NCI-H69 (cell line): ENCODE measurements around the gene PRKG1.
"Not testable (repeated sequence)": the region's sequence is repeated elsewhere in the genome, so short reads cannot be mapped to it uniquely, and the experiment has no call there.

Source experiments
- DNase-seq: peaks from one replicate; lab custom pipeline; 2025; lab: John Stamatoyannopoulos, UW

Gene PRKG1

DNA sequence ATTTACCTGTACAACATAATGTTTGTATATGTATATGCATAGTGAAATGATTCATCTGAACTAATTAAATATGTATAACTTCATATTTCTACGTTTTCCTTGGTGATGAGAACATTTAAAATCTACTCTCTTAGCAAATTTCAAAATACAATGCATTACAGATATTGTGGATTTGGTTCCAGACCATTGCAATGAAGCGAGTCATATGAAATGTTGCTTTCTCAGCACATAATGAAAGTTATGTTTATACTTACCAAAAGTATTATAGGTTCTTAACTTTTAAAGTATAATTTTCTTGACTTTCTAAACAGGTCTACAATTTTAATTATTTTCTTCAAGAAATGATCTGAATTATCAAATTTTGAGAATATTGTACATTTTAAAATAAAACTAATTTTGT lies 435.9 kb downstream of the PRKG1 start:
- DNase-seq, result no peak

DNA sequence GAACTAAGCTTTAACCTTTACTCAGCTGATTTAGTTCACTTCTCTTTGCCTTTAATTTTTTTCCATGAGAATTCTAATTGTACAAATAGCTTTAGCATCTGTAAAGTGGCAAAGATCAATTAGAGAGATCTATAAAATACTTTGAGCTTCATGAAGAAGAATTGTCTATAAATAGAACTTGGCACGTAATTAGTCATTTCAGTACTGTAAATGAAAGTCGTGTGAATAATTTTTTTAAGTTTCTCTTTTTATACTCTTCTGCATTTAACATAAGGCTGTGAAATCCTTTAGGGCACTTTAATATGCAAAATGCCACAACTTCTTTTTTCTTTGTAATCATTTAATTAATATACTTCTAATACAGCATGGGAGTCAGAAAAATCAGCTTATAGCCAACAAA lies 447.3 kb downstream of the PRKG1 start:
- DNase-seq, result no peak

DNA sequence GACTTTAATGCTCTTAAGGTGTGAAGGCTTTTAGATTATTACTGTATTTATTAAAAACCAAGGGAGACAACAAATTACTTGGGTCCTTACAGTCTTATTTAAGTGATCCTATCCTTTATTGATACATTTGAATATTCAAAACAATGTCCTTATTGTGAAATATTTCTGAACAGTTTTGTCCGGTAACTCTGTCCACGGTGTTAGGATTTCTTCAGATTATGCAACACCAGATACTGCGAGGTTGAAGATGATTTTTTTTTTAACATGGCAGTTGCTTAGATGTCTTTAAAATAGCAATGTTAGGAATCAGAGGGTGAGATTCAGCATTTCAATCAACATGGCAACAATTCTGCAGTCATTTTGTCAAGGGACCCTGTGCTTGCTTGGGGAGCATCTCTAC lies 448.6 kb downstream of the PRKG1 start:
- DNase-seq, result no peak

DNA sequence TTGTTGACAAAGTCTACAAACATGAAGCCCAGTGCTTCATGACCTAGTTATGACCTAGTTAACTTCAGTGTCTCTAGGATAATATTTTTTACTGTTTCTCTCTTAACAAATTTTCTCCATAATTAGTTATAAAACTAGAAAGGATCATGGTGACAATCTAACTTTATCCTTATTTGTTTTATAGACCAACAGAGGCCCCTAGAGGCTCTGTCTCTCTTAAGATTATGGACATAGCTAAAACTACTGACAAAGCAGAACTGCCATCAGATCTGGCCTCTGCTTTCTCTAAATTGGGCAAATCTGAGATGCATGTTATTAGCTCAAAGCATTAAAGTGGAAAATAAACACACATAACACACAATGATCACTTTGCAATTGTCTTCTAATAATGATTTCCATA lies 449.2 kb downstream of the PRKG1 start:
- DNase-seq, result no peak

DNA sequence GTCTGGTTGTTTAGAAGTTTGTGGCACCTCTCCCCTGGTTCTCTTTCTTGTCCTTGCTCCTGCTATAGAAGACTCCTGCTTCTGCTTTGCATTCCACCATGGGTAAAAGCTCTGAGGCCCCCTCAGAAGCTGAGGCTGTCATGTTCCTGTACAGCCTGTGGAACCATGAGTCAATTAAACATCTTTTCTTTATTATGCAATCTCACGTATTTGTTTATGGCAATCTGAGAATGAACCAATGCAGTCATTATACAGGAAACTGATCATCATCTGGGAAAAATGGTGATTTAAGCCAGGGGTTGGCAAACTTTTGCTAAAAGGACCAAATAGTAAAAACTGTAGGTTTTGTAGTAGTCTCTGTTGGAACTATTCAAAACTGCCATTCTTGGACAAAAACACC lies 449.8 kb downstream of the PRKG1 start:
- no peak for DNase-seq

DNA sequence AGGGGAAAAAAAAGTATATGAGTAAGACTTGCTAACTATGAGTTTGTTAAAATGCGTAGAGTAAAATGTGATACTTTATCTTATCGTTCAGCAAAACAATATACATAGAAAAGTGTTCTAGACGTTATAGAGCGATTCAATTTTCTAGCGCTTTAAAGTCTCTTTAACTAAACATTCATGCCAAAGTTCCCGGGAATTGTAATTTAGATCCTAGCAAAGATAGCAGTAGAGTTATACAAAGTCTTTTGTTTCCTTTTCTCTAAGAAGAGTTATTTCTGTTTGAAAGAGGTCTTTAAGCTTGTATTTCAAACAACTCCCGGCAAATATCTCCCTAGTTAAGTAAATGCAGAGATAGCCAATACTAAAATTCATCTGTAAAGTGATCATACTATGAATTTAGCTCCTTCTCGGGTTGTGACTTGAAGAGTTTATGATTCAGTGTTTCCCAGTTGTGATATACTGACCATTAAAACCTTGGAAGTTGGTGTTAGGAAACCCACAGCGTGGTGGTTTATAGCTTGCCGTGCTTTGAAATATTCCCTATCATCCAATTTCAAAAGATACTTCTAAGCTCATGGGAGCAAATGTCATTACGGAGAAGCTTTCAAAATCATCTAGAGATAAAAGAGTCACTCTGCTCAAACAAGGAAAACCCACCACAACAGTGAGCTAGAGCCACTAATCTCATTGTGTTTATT lies 453.4 kb downstream of the PRKG1 start:
- no peak for DNase-seq

DNA sequence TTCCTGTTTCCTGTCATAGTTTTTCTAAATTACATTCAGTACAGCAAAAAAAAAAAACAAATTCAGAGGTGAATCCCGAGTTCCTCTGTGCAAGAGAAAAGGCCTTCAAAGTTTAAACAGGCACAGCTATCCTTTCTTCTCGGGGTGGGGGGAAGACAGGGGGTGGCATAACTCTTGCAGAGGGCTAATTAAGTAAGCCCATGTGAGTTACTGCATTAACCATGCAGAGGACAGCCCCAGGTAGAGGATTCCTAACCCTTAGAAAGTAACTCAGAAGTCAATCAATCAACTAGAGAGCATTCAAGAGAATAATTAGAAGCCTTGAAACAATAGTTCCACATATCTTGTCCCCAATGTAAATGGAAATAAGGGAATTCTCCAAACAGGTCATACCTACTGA lies 454.2 kb downstream of the PRKG1 start:
- DNase-seq, result no peak

DNA sequence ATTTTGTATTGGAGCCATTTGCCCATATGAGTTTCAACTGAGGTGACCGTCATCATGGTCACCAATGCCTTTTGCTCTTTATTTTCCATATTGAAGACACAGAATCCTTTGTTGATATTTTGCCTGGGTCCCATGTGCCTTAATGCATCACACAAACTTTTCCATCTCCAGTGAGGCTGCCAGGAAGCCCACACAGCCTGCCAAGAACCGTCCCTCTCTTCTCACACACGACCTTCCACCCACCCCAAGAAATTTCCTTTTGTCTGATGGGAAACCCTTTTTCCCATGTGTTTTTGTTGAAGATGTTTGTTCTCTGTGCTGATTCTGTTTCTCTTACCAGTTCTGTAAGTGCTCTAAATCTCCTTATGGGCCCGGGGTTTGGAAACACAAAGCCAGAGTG lies 456.3 kb downstream of the PRKG1 start:
- no peak for DNase-seq

DNA sequence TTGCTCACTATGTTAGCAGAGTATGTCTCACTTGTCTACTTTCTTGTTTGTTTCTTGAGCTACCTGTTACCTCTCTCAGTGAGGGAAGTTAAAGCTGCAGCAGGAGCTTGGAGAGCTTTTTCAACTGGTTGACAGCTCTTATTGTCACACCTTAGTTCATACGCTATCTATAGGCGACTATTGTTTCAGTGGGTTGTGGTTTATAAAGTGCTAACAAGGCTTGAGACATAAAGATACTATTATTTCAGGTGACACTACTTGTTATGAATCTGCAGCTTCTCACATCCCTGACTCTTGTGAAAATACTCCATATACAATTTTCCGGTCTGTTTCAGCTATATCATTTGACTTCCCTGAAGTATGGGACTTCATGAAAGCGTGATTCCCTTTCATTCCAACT lies 457.8 kb downstream of the PRKG1 start:
- DNase-seq, result no peak

DNA sequence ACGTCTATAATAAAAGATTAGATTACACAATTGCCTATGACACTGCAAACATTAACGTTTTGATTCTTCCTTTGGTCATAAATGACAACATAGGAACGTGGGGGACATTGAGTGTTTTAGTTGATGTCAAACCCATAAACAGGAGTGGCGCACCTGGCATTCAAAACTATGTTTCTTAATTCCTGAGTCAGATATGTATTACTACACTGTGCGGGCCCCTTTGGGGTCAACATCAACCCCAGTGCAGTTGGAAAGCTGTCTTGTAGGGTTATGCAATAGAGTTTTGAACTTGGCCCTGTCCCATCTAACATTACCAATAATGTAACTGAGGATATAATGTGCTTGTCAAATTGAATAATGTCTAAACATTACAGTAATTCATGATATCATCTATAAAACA lies 468.6 kb downstream of the PRKG1 start:
- no peak for DNase-seq

DNA sequence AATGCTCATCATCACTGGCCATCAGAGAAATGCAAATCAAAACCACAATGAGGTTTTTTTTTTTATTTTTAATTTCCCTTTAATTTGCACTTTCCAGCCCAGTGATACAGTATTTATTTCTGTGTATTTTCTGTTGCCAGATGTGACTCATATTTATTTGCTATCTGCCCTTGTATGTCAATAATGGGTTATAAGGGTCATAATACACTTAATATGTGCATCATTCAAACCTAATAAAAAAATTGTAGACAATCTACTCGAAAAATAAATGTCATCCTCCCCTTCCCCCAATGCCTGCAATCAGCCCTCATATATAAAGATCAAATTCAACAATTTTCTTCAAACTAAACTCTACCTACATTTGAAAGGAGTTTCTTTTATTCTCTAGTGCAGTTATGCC lies 470.6 kb downstream of the PRKG1 start:
- DNase-seq, result no peak

DNA sequence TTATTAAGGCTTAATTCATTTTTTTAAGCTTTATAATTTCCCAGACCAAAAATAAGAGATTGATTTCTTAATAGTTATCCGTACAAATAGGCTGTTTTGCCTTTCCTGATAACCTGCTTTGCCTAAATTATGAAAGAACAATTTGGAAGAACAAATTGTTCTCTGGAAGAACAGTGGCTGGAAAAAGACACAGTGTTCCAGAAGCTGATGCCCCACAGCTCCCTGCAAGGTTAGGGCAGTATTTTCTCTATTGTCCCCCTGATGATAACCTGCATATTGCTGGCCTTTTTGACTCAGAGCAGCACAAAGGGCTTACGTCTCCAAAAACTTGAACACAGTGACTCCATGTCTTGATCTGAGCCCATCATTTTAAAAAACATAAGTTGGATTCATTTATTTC lies 473.7 kb downstream of the PRKG1 start:
- DNase-seq, result no peak

DNA sequence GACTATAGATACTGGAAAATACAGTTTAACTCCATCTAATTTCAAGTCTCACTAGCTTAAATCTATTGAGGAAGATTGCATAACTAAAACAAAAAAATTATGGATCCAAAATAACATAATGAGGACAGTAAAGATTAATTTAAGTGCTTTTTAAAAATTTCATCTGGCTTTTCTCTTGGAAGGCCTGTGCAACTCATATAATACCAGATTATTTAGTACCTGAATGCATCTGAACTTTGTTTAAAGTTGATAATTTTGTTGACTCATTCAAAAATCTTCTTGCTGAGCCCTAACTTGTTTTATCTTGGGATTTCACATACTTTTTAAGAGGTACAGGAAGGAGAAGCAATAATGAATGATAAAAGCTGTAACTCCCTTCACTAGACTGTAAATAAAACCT lies 478.6 kb downstream of the PRKG1 start:
- no peak for DNase-seq

DNA sequence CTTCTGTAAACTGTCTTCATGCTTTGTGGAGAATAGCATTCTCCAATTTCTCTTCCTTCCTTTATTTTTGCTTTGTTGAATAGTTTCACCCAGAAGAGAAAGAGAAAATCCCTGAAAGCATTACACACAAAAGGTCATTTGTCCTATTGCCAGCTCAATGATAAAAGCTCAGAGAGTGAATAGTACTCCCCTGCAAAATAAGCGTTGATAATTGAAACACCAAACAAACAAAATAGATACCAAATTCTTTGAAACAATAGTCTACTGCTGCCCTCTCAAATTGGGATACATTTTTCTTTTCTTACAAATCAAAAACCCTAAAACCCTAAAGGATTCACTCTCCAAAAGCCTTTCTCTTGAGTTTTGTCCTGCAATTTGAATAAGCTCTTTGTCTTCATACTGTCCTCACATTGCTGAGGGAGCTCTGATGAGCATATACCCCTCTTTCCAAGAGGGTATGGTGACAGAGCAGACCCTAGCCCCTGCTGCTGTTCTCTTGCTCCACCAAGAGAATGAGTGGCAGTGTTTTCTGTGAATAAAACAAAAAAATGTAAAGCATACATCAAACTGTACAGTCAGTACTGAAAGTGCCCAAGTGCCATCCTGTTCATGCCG lies 490.7 kb downstream of the PRKG1 start:
- no peak for DNase-seq

DNA sequence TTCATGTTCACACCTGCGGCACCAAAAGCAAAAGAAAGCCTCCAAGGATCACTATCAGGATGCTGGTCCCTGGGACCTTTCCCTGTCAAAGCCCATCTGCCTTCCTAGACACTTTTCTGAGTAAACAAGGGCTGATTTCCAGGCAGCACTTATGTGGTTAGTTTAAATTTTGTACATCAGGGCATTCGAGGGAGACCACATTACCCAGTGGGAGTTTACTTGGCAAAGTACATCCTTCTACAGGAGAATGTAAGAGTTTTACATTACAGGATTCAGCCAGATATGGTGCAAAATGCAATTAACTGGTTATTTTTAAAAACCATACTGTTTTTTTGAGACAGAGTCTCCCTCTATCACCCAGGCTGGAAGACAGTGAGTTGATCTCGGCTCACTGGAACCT lies 493.0 kb downstream of the PRKG1 start:
- DNase-seq, result peak; percentile 11

DNA sequence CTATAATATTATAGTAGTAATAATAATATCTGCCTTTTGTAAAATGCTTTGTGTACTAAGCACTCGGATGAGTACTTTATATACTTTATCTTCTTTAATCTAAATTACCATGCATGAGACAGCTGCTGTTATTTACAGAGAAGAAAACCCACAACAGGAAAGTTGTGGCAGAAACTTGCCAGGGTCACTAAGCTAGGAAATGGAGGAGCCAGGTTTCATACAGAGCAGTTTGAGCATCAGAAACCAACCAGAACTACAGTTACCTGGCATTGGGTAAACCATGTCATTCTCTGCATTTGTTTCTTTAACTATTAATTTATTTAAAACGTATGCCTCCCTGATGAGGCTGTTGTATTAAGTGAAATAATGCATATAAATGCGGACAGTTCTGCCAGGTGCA lies 495.2 kb downstream of the PRKG1 start:
- DNase-seq, result no peak

DNA sequence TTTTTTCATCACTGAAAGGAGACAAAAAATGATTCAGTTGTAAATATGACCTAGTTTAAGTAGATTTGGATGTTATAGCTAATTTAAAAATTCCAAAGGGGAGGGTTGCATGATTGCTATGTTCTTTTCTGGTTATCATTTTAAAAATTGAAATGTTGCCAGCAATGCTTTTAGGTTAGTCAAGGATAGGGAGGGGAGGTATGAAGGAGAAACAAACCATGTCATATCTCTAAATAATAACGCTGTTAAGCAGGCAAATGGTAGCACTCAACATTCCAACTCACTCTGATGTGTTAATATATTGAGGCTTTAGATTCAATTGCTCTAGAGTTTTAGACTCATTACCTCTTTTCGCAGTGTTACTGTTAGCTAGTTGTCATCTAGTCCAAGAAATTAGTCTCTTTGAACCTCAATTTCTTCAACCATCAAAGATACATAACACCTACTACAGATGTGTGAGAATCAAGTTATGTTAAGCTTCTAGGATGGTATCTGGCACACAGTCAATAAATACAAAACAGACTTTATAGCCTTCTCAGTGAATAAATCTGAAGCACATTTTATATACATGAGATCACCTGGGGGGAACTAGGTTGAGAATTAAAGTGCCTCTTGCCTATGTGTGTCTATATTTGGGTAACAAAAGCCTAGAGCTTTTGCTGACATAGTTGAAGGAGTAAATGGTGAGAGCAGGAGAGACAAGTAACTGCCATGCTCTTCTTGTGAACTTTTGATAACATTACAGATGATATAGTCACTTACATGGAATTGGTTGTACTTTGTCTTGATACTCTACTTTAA lies 500.2 kb downstream of the PRKG1 start:
- DNase-seq, result peak; percentile 7

DNA sequence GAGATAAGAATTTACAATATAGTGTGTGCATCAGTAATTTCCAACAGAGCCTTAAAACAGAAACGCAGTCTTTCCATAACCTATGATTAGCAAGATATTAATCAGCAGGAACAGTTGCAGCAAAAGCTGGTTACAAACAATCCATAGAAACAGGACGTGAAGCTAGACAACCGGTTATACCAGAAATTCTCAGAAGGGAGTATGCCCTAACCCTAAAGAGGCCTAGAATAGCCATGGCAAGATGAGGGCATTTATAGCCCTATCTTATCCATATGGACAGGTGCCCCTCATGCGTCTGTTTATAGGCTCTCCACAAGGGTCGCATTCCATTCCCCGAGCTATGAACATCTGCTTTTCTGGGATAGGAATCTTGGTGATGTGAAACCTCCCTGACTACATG lies 506.9 kb downstream of the PRKG1 start:
- DNase-seq, result not testable (repeated sequence)

DNA sequence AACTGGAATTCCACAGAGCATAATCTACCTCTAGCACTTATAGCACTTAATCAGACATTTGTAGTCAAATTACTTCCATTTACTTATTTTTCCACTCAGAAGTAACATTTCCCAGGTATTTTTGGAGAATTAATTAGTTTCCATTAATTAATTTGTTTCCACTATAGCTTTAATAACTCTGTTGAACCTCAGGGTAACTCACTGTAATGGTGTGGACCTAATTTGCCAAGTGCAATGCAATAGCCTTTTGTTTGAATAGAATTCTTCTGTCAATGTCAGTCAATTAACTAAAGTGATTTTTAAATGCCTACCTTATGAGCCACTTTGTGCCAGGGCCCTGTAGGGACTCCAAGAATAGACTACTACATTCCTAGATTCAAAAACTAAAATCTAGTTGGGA lies 509.7 kb downstream of the PRKG1 start:
- no peak for DNase-seq

DNA sequence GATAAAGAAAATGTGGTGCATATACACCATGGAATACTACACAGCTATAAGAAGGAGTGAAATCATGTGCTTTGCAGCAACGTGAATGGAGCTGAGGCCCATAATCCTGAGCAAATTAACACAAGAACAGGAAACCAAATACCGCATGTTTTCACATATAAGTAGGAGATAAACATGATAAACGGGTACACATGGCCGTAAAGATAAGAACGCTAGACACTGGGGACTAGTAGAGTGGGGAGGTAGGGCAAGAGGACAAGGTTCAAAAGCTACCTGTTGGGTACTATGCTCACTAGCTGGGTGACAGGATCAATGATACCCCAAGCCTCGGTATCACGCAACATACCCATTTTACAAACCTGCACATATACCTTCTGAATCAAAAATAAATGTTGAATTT lies 511.5 kb downstream of the PRKG1 start:
- no peak for DNase-seq

DNA sequence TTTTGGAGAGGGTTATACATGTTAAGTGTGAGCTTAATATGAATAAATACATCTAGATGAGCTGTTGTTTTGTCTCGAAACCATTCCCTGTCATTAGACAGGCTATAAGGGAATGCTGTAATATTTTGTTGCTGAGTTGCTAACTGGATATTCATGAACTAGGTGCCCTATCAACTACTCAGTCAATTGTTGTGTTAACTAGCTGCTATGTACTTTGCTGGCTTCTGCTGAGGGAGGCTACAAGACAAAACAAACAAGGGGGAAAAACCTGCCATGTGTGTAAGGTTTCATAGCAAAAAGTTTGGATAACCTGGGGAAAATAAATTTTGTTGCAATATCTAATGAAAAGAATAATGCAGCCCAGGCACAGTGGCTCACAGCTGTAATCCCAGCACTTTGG lies 514.7 kb downstream of the PRKG1 start:
- no peak for DNase-seq

DNA sequence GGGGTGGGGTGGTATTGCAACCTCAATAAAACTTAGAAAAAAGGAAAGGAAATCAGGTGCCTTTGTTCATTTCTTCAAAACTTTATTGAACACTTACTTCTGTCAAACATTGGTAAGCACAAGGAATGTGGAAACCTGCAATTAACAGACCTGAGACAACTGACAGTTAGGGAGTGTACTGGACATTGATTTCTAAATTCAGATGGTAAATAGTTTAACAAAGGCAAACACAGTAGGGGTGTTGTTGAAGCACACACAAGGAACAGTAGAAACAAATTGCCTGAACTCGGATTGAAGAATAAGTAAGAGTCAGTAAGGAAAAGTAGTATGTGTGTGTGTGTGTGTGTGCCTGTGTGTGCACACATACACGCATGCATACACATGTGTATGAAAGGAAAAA lies 516.5 kb downstream of the PRKG1 start:
- DNase-seq, result peak; percentile 77

DNA sequence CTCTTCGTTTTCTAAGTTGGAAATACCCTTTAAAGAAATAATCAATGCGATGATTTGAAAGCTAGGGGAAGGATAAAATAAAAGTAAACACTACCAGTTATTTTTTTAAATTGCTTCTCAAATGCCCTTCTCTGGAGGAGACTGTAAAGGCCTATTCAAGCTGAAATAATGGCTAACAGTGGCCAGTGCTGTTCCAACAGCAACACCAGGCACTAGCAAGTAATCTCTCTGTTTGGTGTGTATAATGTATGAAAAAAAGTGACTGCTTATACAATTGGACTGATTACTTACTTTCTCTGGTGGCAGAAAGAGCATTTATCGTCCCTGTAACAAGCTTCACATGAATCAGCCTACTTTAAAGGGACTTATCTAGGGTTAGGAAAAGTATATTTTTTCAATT lies 522.4 kb downstream of the PRKG1 start:
- DNase-seq, result no peak
